MCF 10A (cell line): Measurements from ENCODE around the gene CALML3. TPM values are rescaled to one million over a fixed set of nuclear protein-coding genes. Genes with fewer than 3 reads are reported as not detected.

Source experiments
- BruUV-seq: library from RNA; stranded (reverse); fragments of 400-500 nt; replicated peaks from 2 replicates; lab custom pipeline; 2021; lab: Mats Ljungman, UMichigan
- CTCF ChIA-PET: fragments of 300-600 bp; sonication (Branson Sonifier 250); formaldehyde crosslinking; extraction: SDS; loops from one replicate; lab custom pipeline; 2021; ENCODE audit warnings: antibody characterized with exemption, inconsistent platforms; lab: Yijun Ruan, JAX
- POLR2A ChIA-PET: fragments of 300-600, 350-650 bp; sonication (Branson Sonifier 250); formaldehyde crosslinking; extraction: SDS; loops from one replicate; lab custom pipeline; 2020; ENCODE audit warnings: antibody characterized with exemption, inconsistent platforms; lab: Yijun Ruan, JAX
- DNase-seq: peaks from one replicate; pipeline ENCODE4 v3.0.0-alpha.2; 2018; ENCODE audit not compliant: unreplicated experiment
- H3K27ac Mint-ChIP-seq: one replicate; pipeline ENCODE4 v1.8.0; 2022; ENCODE audit warnings: mild to moderate bottlenecking, low read depth, mixed read lengths; ENCODE audit not compliant: unreplicated experiment
- H3K27me3 Mint-ChIP-seq: one replicate; pipeline ENCODE4 v1.8.0; 2022; ENCODE audit warnings: mixed read lengths; ENCODE audit not compliant: insufficient read depth, unreplicated experiment
- H3K36me3 Mint-ChIP-seq: one replicate; pipeline ENCODE4 v1.8.0; 2022; ENCODE audit warnings: mild to moderate bottlenecking, moderate library complexity, mixed read lengths; ENCODE audit not compliant: insufficient read depth, unreplicated experiment
- H3K4me1 Mint-ChIP-seq: one replicate; pipeline ENCODE4 v1.8.0; 2022; ENCODE audit warnings: mixed read lengths; ENCODE audit not compliant: insufficient read depth, unreplicated experiment
- H3K4me3 Mint-ChIP-seq: one replicate; pipeline ENCODE4 v1.8.0; 2022; ENCODE audit warnings: mild to moderate bottlenecking, moderate library complexity, mixed read lengths; ENCODE audit not compliant: unreplicated experiment
- H3K9me3 Mint-ChIP-seq: one replicate; pipeline ENCODE4 v1.8.0; 2022; ENCODE audit warnings: mixed read lengths; ENCODE audit not compliant: unreplicated experiment
- CTCF ChIP-seq: fragments of 200-600 bp; IDR thresholded peaks from one replicate; pipeline ENCODE4 v1.8.0; 2022; ENCODE audit warnings: antibody characterized with exemption, mild to moderate bottlenecking; ENCODE audit not compliant: unreplicated experiment
- intact Hi-C: fragments of 100-400 bp; cut with micrococcal nuclease; formaldehyde crosslinking; loops from 2 replicates; pipeline ENCODE4 v1.14.1; 2022
- total RNA-seq: library from RNA; stranded (reverse); gene quantifications from 2 replicates; pipeline ENCODE4 v1.2.3, GENCODE V29; 2022

The CALML3 gene
- total RNA-seq, 1 experiment from 2014 or later: 0.75 TPM

- H3K4me3 Mint-ChIP-seq: no peak overlapping the region
- H3K27me3 Mint-ChIP-seq: no peaks in the 10 kb centered on the region
- H3K36me3 Mint-ChIP-seq: no peaks in the 10 kb centered on the region
- peaks cover 20% of the 10 kb centered on the region for H3K4me1 Mint-ChIP-seq
- CTCF ChIA-PET: interaction anchor here (1.9 kb wide), 1 partner anchor 10 kb away, joined by 4 read pairs; no protein-coding TSS in a partner anchor
- H3K9me3 Mint-ChIP-seq: no peaks in the 10 kb centered on the region
- no TSS peak for BruUV-seq
- no peak for TF ChIP-seq CTCF
- intact Hi-C loops: no loop called here
- POLR2A ChIA-PET: interaction anchor here (0.6 to 2.5 kb wide), 2 partner anchors 10 to 129 kb away, joined by 3 to 7 read pairs; no protein-coding TSS in a partner anchor
- no peak for DNase-seq
- H3K27ac Mint-ChIP-seq: no peak overlapping the region
Measured at GRCh38 chr10:5573319-5573950, 48.7 kb downstream of the CALML3 start.

- no peaks in the 10 kb centered on the region for H3K27me3 Mint-ChIP-seq
- H3K4me3 Mint-ChIP-seq: no peak overlapping the region
- POLR2A ChIA-PET: interaction anchor here (0.6 to 2.5 kb wide), 2 partner anchors 10 to 129 kb away, joined by 3 to 7 read pairs; no protein-coding TSS in a partner anchor
- H3K36me3 Mint-ChIP-seq: no peaks in the 10 kb centered on the region
- intact Hi-C loops: no loop called here
- H3K9me3 Mint-ChIP-seq: no peaks in the 10 kb centered on the region
- no peak for TF ChIP-seq CTCF
- DNase-seq: no peak
- BruUV-seq: no TSS peak
- CTCF ChIA-PET: interaction anchor here (1.9 kb wide), 1 partner anchor 9 kb away, joined by 4 read pairs; no protein-coding TSS in a partner anchor
- peaks cover 20% of the 10 kb centered on the region for H3K4me1 Mint-ChIP-seq
- H3K27ac Mint-ChIP-seq: no peak overlapping the region
Measured at GRCh38 chr10:5573968-5574641, 49.3 kb downstream of the CALML3 start.

- no peak for TF ChIP-seq CTCF
- H3K27ac Mint-ChIP-seq: peak overlapping the region; percentile 14
- no peak for DNase-seq
- H3K4me3 Mint-ChIP-seq: no peak overlapping the region
- no TSS peak for BruUV-seq
- CTCF ChIA-PET: interaction anchor here (1.9 kb wide), 1 partner anchor 9 kb away, joined by 4 read pairs; no protein-coding TSS in a partner anchor
- H3K4me1 Mint-ChIP-seq: peaks cover 20% of the 10 kb centered on the region
- POLR2A ChIA-PET: interaction anchor here (2.5 kb wide), 1 partner anchor 9 kb away, joined by 7 read pairs; no protein-coding TSS in a partner anchor
- H3K27me3 Mint-ChIP-seq: no peaks in the 10 kb centered on the region
- no peaks in the 10 kb centered on the region for H3K9me3 Mint-ChIP-seq
- intact Hi-C loops: no loop called here
- H3K36me3 Mint-ChIP-seq: no peaks in the 10 kb centered on the region
Measured at GRCh38 chr10:5574642-5575131, 49.9 kb downstream of the CALML3 start.

- no peaks in the 10 kb centered on the region for H3K36me3 Mint-ChIP-seq
- POLR2A ChIA-PET: interaction anchor here (2.5 kb wide), 1 partner anchor 9 kb away, joined by 7 read pairs; no protein-coding TSS in a partner anchor
- no peaks in the 10 kb centered on the region for H3K9me3 Mint-ChIP-seq
- no peak for DNase-seq
- H3K27ac Mint-ChIP-seq: peak overlapping the region; percentile 14
- BruUV-seq: no TSS peak
- H3K4me3 Mint-ChIP-seq: no peak overlapping the region
- no peaks in the 10 kb centered on the region for H3K27me3 Mint-ChIP-seq
- intact Hi-C loops: no loop called here
- no peak for TF ChIP-seq CTCF
- CTCF ChIA-PET: interaction anchor here (1.9 kb wide), 1 partner anchor 8 kb away, joined by 4 read pairs; no protein-coding TSS in a partner anchor
- H3K4me1 Mint-ChIP-seq: peaks cover 20% of the 10 kb centered on the region
Measured at GRCh38 chr10:5575144-5575481, 50.4 kb downstream of the CALML3 start.
